HG03108 (cell line): ENCODE measurements around the gene SYPL2.

Experiments
- ATAC-seq: cut with Tn5 transposase; IDR thresholded peaks from one replicate; pipeline ENCODE4 v1.9.1; 2021; ENCODE audit warnings: moderate library complexity; ENCODE audit not compliant: unreplicated experiment

The SYPL2 gene

DNA sequence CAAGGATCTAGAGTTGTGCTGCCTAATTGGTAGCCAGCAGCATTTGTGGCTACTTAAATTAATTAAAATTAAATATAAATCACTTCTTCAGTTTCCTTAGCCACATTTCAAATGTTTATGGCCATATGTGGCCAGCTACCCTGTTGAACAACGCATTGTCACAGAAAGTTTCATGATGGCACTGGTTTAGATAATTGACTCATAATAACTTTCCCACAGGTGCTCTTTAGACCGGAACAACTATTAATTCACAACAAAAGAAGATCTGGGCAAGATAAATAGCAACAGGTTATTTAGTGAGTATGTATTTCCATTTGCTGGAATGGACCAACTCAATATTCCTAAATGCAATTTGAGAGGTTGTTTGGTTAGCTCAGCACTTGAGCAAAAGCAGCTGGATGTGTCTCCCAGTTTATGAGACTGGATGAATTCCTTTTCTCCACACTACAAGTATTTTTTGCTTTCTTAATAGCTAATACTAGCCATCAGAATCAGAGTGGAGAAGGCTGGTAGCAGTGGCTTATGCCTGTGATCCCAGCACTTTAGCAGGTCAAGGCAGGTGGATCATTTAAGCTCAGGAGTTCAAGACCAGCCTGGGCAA is 46.9 kb downstream of the SYPL2 start:
- no peak for ATAC-seq

DNA sequence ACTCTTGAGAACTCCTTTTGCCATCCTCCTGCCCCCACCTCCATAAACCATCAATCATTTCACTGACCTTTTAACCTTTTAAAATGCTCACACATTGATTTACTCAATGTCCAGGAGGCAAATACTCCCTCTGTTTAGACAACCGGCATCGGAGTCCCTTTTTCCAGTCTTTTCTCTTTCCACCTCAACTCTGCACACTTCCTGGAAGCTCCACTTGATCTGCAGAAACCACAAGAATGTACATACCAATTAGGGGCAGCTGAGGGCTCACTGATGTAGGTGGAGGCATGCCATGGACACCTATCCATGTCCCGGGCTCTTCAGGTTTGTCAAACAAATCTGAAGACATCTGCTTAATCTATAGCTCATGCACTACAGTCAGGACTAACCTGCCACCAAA is 48.5 kb downstream of the SYPL2 start:
- ATAC-seq = no peak

DNA sequence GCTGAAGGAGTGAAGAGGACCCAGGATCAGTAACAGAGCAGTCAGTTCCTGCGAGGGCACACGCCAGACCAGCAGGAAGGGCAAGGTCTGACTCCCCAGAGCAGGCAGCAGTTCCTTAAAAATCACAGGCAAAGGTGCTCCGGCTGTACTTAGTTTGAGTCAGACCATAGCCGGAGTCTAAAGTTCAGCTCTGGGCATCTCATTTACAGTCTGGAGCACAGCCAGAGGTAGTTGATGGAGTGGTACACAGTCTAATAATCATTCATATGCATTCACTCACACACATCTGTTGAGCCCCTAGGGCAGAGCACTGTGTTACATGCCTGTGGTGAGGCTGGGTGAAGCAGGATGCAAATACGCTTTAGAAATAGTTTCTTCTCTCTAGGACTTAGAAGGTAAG is 50.5 kb downstream of the SYPL2 start:
- ATAC-seq = no peak

DNA sequence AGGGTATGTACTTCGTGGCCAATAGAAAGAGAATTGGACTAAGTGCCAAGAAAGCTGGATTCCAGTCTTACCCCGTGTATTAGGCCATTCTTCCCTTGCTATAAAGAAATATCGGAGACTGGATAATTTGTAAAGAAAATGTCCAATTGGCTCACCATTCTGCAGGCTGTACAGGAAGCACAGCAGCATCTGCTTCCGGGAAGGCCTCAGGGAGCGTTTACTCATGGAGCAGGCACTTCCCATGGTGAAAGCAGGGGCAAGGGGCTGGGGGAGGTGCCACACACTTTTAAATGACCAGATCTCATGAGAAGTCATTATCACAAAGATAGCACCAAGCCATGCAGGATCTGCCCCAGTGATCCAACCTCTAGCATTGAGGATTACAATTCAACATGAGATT is 51.0 kb downstream of the SYPL2 start:
- ATAC-seq = no peak

DNA sequence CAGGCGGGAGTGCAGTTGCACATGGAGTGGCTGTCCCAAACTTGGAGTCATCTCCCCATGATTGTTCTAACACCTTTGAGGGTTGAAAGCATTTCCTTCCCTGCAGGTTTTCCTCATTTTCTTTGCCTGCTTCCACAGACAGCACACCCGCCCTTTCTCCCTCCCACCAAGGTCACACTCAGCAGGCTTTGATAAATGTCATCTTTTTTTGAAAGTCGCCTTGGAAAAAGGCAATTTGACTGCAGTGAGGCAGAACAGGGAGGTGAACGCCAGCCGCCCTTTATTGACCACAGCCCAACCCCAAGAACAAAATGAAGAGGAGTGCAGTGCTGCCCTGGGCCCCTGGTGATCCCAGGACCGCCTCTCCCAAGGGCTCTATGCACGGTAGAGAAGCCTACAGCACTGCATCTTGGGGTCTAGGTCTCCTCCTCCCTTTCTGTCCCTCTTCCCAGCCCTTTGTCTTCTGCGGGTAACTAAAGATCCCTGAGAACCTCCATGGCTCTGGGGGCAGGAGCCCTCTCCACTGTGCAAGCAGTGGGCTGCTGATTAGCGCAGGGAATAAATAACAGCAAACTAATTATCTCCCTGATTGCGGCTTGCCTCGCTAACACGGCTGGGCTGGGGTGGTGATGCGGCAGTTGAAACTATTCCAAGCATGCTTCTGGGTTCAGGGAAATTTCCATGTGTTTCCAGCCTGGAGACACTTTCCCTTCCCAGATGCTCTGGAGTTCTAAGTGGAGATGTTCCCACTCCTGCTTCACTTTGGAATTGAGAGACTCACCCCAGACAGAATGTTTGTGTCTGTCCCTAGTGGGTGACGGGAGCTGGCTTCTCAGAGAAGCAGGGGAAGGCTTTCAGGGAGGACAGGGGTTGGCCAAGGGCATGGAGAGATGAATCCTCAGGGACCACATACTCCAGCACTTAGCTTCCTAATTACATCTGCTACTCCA is 54.9 kb downstream of the SYPL2 start:
- ATAC-seq = no peak

DNA sequence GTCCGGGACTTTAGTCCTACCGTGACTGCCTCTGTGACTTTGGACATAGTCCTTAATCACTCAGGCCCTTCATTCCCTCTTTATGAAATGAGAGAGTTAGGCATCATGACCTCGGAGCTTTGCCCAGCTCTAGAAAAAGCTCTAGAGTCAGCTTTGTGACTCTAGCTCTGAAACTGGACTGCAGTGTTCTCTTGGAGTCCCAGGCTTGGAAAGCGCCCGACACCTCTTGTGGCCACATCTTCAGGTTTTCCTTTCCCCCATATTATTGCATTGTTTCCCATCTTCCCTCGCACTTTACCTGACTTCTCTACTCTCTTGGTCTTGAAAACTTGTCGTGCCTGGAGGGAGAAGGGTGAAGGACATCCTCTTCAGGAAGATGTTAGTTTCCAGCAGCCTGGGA is 55.7 kb downstream of the SYPL2 start:
- ATAC-seq = no peak

DNA sequence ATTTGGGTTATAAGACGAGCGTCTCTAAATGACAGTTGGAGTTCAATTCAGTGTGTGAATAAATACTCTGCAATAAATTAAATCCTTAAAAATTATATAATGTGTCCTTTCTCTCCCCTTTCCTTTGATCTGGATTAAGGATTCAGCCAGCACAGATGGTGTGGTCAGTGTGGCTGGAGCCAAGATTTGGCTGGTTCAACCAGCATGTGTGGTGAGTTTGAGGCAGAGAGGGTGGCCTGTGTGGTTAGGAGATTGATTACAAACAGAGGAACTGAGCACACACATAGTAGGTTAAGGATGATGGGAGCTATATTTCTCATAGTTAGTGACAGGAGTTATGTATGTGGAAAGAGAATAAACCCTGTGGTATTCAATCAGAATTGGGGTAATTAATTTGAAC is 57.4 kb downstream of the SYPL2 start:
- ATAC-seq = no peak

DNA sequence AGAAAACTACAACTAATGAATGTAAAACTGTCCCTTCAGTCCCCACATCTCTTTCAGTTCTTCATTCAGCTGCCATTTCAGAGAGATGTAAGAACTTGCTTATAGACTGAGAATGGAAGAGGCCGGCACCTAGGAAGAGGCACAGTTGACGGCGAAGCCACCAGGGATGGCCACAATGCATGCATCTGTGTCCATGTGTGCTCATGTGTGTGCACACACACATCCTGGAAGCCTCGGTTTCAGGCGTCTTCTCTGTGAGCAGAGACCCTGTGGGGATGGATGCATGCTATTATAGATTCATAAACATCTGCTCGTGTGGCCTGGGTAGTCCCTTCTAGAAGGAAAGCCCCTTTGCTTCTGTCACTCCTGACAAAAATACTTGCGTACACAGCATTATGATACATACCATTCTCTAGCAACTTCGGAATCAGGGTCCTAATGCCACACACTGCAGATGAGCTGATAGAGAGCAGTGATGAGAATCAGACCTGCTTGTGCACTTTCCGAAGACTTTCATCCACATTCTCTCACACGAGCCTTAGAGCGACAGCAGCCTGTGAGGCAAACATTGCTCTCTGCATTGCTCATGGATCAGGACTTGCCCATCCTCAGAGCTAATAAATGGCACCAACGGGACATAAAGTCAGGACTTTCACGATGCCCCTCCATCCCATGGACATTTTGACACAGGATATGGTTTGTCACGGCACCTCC is 60.9 kb downstream of the SYPL2 start:
- peak; percentile 52 for ATAC-seq

DNA sequence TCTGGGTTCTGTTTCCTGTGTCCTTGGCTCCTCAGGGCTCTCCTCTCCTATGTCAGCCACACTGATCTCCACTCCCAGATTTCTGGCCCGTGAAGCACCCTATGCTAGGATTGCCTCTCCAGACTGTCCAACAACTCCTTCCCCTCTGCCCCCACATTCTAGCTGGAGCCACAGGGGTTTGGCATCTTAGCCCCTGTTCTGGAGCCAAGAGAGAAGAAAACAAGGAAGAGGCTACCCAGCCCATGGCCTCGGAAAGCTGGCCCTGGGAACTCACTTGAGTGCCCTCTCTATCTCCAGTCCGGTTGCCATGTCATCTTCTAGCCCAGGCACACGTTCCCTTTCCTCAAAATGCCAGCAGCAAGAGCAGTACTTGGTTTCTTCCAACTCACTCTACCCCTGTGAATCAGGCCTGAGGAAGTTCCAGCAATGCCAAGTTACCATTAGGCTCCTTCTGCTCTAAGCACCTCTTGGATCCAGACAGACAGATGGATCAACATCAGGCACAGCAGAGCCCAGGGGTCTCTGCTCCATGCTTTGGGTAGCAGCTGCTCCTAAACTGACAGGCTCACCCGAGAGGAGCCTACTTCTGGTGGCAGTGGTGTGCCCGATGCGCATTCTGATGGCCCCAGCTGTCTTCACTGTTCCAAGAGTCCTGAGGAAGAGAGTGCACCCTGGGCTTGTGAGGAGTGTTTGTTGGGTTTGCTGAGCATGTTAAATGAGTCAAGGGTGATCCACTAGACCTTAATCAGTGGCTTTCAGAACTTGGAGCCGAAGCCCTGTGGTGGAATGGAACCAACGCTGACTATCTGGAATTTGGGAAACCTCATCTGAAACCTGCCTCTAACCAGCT is 61.7 kb downstream of the SYPL2 start:
- no peak for ATAC-seq

DNA sequence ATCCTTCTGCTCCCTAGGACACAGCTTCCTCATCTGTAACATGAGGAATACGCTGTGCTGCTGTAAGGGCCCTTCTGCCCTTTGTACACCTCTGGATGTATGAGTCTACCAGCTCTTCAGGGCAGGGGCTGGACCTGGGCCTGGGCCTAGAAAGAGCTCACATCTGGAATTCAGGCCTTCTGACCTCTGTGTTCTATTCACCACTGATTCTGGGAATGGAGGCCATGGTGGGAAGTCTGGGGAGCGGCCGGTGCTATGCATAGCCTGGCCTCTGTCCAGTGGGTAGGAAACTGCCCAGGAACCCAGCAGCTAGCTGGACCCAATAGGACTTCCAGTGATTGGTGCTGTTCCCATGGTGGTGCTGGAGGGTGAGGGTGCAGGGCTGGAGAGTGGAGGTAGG is 62.4 kb downstream of the SYPL2 start:
- ATAC-seq = no peak

DNA sequence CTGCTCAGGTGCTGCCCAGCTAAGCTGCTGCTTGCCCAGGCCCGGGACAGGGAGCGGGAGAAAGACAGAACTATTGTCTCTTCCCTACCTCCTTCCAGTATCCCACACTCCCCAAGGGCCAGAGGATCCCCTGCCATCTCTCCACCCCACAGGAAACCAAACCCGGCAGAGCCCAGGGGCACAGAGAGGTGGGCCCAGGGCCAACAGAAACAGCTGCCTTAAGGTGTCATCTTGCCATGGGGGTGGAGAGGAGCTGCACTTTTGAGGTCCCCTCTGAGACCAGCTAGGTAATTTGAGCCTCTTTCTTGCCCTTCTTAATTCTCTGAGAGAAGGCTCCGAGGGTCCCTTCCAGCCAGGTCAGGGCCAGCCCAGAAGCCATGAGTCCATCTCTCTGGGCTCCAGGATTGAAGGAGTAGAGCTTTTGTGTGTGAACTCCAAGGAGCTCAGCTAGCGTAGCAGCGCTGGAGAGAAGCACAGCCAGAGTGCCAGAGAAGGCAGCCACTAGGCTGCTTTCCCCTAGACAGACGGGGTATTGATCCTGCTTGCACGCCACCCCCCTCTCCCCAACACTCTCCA is 63.6 kb downstream of the SYPL2 start:
- ATAC-seq = no peak

DNA sequence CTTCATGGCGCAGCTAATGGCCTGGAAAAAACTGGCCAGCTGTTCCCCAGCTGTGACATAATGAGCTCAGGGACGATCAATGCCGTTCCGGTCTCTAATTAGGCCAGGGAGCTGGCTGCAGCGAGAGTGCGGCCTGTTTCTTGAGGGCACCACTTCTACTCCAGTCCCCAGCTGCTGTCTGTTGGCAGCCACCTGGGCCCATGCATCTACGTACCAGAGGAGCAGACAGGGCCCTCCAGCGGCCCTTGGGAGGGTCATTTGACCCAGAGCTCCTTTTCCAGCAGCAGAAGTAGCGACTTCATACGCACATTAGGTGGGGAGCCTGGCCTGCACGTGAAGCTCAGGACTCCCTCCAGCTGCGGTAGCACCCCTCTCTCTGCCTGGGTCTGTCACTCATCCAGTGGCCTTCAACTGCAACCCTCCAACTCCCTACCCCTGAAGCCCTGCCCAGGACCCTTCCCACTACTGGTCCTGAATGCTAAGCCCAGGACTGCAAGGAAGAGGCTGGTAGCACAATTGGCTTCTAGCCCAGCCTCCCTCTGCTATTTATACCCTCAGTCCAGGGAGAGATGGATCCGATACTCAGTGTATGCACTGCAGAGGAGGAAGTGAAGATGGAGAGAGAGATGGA is 64.2 kb downstream of the SYPL2 start:
- ATAC-seq = no peak

DNA sequence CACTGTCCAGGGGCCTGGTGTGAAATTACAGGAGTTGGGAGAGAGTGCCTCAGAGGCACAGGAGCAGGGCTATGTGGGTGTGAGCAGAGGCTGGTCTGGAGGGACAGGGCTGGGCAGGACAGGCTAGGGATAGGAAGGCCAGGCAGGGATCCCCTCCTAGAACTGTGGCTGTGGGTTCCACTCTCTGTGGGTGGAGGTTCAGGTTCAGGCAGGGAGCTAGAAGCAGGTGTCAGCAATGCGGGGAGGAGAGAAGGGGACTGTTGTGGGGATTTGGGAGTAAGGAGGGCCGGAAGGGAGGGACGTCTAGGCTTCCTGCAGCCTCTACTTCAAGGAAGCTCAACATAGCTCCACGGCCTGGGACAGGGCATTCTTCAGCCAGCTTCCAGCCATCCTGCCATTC is 65.0 kb downstream of the SYPL2 start:
- no peak for ATAC-seq
